H1 (cell line): Measurements from ENCODE around the gene MSI2. TPM values are rescaled to one million over a fixed set of nuclear protein-coding genes. Genes with fewer than 3 reads are reported as not detected.

ENCODE experiments used
- CTCF ChIA-PET: fragments of 300-600 bp; sonication (Branson Sonifier 250); formaldehyde crosslinking; loops from one replicate; lab custom pipeline; 2021; ENCODE audit not compliant: partially characterized antibody; lab: Charles Lee
- POLR2A ChIA-PET: fragments of 300-600 bp; sonication (Branson Sonifier 250); formaldehyde crosslinking; loops from one replicate; lab custom pipeline; 2021; ENCODE audit warnings: inconsistent platforms; ENCODE audit not compliant: partially characterized antibody; lab: Charles Lee
- DNase-seq, 2 experiments: peaks; one replicate each; pipeline versions ENCODE4 v3.0.0 to v3.0.0-alpha.2; 2010 to 2022; ENCODE audit warnings: low spot score in 2 of 2, low read depth in 1 of 2, mixed read lengths in 1 of 2
- FAIRE-seq: peaks from 2 replicates; lab custom pipeline; 2011; peaks lifted over from hg19 to GRCh38; lab: Jason Lieb, UNC
- H2AFZ ChIP-seq: 2 replicates; pipeline ENCODE4 v1.8.1; 2012; ENCODE audit warnings: low read length, inconsistent platforms
- H2AK5ac ChIP-seq: 2 replicates; pipeline ENCODE4 v1.6.1; 2013; ENCODE audit warnings: low read depth, low read length
- H2BK120ac ChIP-seq: replicated peaks from 2 replicates; pipeline ENCODE3; 2013; ENCODE audit warnings: low read depth, low read length, inconsistent platforms
- H2BK12ac ChIP-seq: 2 replicates; pipeline ENCODE4 v1.6.1; 2013; ENCODE audit warnings: low read depth, low read length
- H2BK15ac ChIP-seq: 2 replicates; pipeline ENCODE4 v1.6.1; 2013; ENCODE audit warnings: low read length
- H2BK20ac ChIP-seq: 2 replicates; pipeline ENCODE4 v1.6.1; 2013; ENCODE audit warnings: low read length
- H2BK5ac ChIP-seq: 2 replicates; pipeline ENCODE4 v1.6.1; 2013; ENCODE audit warnings: low read depth, low read length
- H3K14ac ChIP-seq: 2 replicates; pipeline ENCODE4 v1.6.1; 2013; ENCODE audit warnings: inconsistent platforms; ENCODE audit not compliant: insufficient read length
- H3K18ac ChIP-seq: 2 replicates; pipeline ENCODE4 v1.6.1; 2013; ENCODE audit warnings: low read length; ENCODE audit errors: extremely low read depth
- H3K23ac ChIP-seq: 2 replicates; pipeline ENCODE4 v1.6.1; 2013; ENCODE audit warnings: inconsistent platforms; ENCODE audit not compliant: insufficient read length
- H3K23me2 ChIP-seq: 2 replicates; pipeline ENCODE4 v1.6.1; 2013; ENCODE audit warnings: low read depth, low read length
- H3K27ac ChIP-seq: 2 replicates; pipeline ENCODE4 v1.6.1; 2011; ENCODE audit warnings: low read depth, low read length, inconsistent platforms
- H3K27me3 ChIP-seq, 4 experiments: replicated peaks in 1 of 4; 1 replicate in 1 of 4; 2 replicates in 3 of 4; pipeline versions ENCODE4 v1.6.1 to v1.8.1; 2011 to 2013; ENCODE audit warnings: low read length in 3 of 4, mild to moderate bottlenecking in 3 of 4, inconsistent platforms in 2 of 4, mixed read lengths in 2 of 4, moderate library complexity in 1 of 4; ENCODE audit not compliant: control insufficient read depth in 3 of 4, insufficient read depth in 3 of 4; ENCODE audit errors: extremely low read depth in 1 of 4
- H3K36me3 ChIP-seq, 4 experiments: 2 replicates each; pipeline versions ENCODE4 v1.6.1 to v1.8.1; 2011 to 2013; ENCODE audit warnings: mild to moderate bottlenecking in 4 of 4, low read length in 3 of 4, moderate library complexity in 2 of 4, control low read depth in 1 of 4, inconsistent platforms in 1 of 4; ENCODE audit not compliant: insufficient read depth in 4 of 4, control insufficient read depth in 2 of 4
- H3K4ac ChIP-seq: replicated peaks from 2 replicates; pipeline ENCODE3; 2013; ENCODE audit warnings: low read length, low read depth, mixed read lengths, inconsistent platforms; ENCODE audit not compliant: insufficient read length
- H3K4me1 ChIP-seq, 4 experiments: replicated peaks in 1 of 4; 1 replicate in 1 of 4; 2 replicates in 3 of 4; pipeline versions ENCODE4 v1.6.1 to v1.8.1; 2011 to 2013; ENCODE audit warnings: low read length in 3 of 4, inconsistent platforms in 2 of 4, mixed read lengths in 1 of 4; ENCODE audit not compliant: insufficient read depth in 4 of 4, control insufficient read depth in 3 of 4
- H3K4me2 ChIP-seq, 2 experiments: 2 replicates each; pipeline versions ENCODE4 v1.6.1 to v1.8.1; 2011 to 2013; ENCODE audit warnings: low read depth in 2 of 2, low read length in 2 of 2, control low read depth in 1 of 2, inconsistent platforms in 1 of 2, mild to moderate bottlenecking in 1 of 2; ENCODE audit not compliant: insufficient read depth in 1 of 2
- H3K4me3 ChIP-seq, 4 experiments: fragments of 200-600, 300-600 bp in 1 of 4; sonication (generic), shearing (Covaris generic), sonication (Bioruptor Twin) in 1 of 4; 2 replicates each; pipeline versions ENCODE4 v1.5.1 to v1.8.1; 2011 to 2016; ENCODE audit warnings: low read length in 4 of 4, low read depth in 3 of 4, control low read depth in 2 of 4, inconsistent platforms in 2 of 4, mild to moderate bottlenecking in 2 of 4, mixed read lengths in 1 of 4, moderate library complexity in 1 of 4; ENCODE audit not compliant: insufficient read depth in 2 of 4; ENCODE audit errors: extremely low read depth in 1 of 4
- H3K56ac ChIP-seq: replicated peaks from 2 replicates; pipeline ENCODE3; 2013; ENCODE audit warnings: low read depth, mild to moderate bottlenecking, mixed read lengths, low read length, inconsistent platforms; ENCODE audit not compliant: insufficient read length
- H3K79me1 ChIP-seq: 2 replicates; pipeline ENCODE4 v1.6.1; 2013; ENCODE audit warnings: low read depth, low read length, control low read depth
- H3K79me2 ChIP-seq, 2 experiments: 2 replicates each; pipeline versions ENCODE4 v1.6.1 to v1.8.1; 2012 to 2013; ENCODE audit warnings: low read length in 2 of 2, mild to moderate bottlenecking in 2 of 2, inconsistent platforms in 1 of 2; ENCODE audit not compliant: insufficient read depth in 2 of 2, control insufficient read depth in 1 of 2
- H3K9ac ChIP-seq, 4 experiments: replicated peaks in 1 of 4; 1 replicate in 1 of 4; 2 replicates in 3 of 4; pipeline versions ENCODE4 v1.6.1 to v1.8.1; 2011 to 2013; ENCODE audit warnings: low read depth in 3 of 4, low read length in 3 of 4, control low read depth in 2 of 4, mild to moderate bottlenecking in 2 of 4, moderate library complexity in 2 of 4, inconsistent platforms in 1 of 4; ENCODE audit errors: extremely low read depth in 1 of 4
- H3K9me3 ChIP-seq, 2 experiments: 2 replicates each; pipeline versions ENCODE4 v1.6.1 to v1.8.1; 2012 to 2013; ENCODE audit warnings: mild to moderate bottlenecking in 2 of 2, moderate library complexity in 2 of 2, control low read depth in 1 of 2, inconsistent platforms in 1 of 2, low read depth in 1 of 2, low read length in 1 of 2, mixed read lengths in 1 of 2; ENCODE audit not compliant: insufficient read depth in 2 of 2
- H4K20me1 ChIP-seq, 2 experiments: replicated peaks in 1 of 2; 2 replicates each; pipeline versions ENCODE3 to v1.8.1; 2011 to 2013; ENCODE audit warnings: inconsistent platforms in 2 of 2, low read length in 2 of 2, mild to moderate bottlenecking in 1 of 2; ENCODE audit not compliant: insufficient read depth in 2 of 2, control insufficient read depth in 1 of 2
- H4K5ac ChIP-seq: 2 replicates; pipeline ENCODE4 v1.6.1; 2013; ENCODE audit warnings: low read length, low read depth, mixed read lengths, inconsistent platforms; ENCODE audit not compliant: insufficient read length
- H4K8ac ChIP-seq: 2 replicates; pipeline ENCODE4 v1.8.0; 2013; ENCODE audit warnings: mild to moderate bottlenecking, moderate library complexity, low read length, inconsistent platforms; ENCODE audit not compliant: insufficient read depth; ENCODE audit errors: extremely low read depth
- H4K91ac ChIP-seq: replicated peaks from 2 replicates; pipeline ENCODE3; 2013; ENCODE audit warnings: low read length, mixed read lengths, inconsistent platforms; ENCODE audit not compliant: insufficient read length
- CHD2 ChIP-seq: IDR thresholded peaks from 2 replicates; pipeline ENCODE4 v1.6.1; 2012; ENCODE audit warnings: low read length, improper control_type of control experiment
- CTCF ChIP-seq, 3 experiments: IDR thresholded peaks; 1 replicate in 2 of 3; 2 replicates in 1 of 3; pipeline versions ENCODE4 v1.5.1 to v1.6.1; 2011; ENCODE audit warnings: low read length in 3 of 3, mild to moderate bottlenecking in 3 of 3, inconsistent platforms in 2 of 3, low read depth in 1 of 3, moderate library complexity in 1 of 3; ENCODE audit not compliant: insufficient read depth in 1 of 3; ENCODE audit errors: control extremely low read depth in 1 of 3
- GTF2F1 ChIP-seq: IDR thresholded peaks from 2 replicates; pipeline ENCODE4 v1.6.1; 2012; ENCODE audit warnings: low read depth, low read length, improper control_type of control experiment, borderline replicate concordance
- JUND ChIP-seq: IDR thresholded peaks from 2 replicates; pipeline ENCODE4 v1.6.1; 2011; ENCODE audit warnings: mild to moderate bottlenecking, improper control_type of control experiment, low read length
- MAFK ChIP-seq: IDR thresholded peaks from 2 replicates; pipeline ENCODE4 v1.6.1; 2012; ENCODE audit warnings: low read depth, mild to moderate bottlenecking, improper control_type of control experiment, low read length
- RAD21 ChIP-seq, 2 experiments: IDR thresholded peaks in 1 of 2; conservative IDR thresholded peaks in 1 of 2; 2 replicates each; pipeline ENCODE4 v1.6.1; 2011; ENCODE audit warnings: low read depth in 2 of 2, low read length in 2 of 2, improper control_type of control experiment in 1 of 2, inconsistent platforms in 1 of 2, mild to moderate bottlenecking in 1 of 2, moderate library complexity in 1 of 2
- RFX5 ChIP-seq: IDR thresholded peaks from 2 replicates; pipeline ENCODE4 v1.6.1; 2011; ENCODE audit warnings: low read depth, low read length, improper control_type of control experiment, borderline replicate concordance
- SP2 ChIP-seq: IDR thresholded peaks from 2 replicates; pipeline ENCODE4 v1.6.1; 2012; ENCODE audit warnings: mild to moderate bottlenecking, low read length, inconsistent platforms
- TAF1 ChIP-seq: IDR thresholded peaks from 2 replicates; pipeline ENCODE4 v1.6.1; 2011; ENCODE audit warnings: mild to moderate bottlenecking, low read depth, low read length
- TEAD4 ChIP-seq: IDR thresholded peaks from 2 replicates; pipeline ENCODE4 v1.6.1; 2012; ENCODE audit warnings: low read depth, low read length, inconsistent platforms, mixed read lengths
- ZNF274 ChIP-seq: IDR thresholded peaks from 2 replicates; pipeline ENCODE4 v1.7.0; 2012; ENCODE audit warnings: low read length, borderline replicate concordance; ENCODE audit errors: extremely low read depth
- WGBS, 2 experiments: shearing (Covaris generic) in 1 of 2; methylation state at CpG; one replicate each; pipeline versions ENCODE4 v1.1.6 to v1.1.7; 2013 to 2015; ENCODE audit warnings: low lambda C conversion rate in 2 of 2, mixed read lengths in 2 of 2, inconsistent platforms in 1 of 2, low coverage in 1 of 2, missing lambda C conversion rate in 1 of 2; ENCODE audit not compliant: insufficient replicate concordance in 2 of 2, insufficient coverage in 1 of 2, insufficient read length in 1 of 2; ENCODE audit errors: extremely low coverage in 1 of 2, missing lambda C conversion rate in 1 of 2; 5-methylcytosine and 5-hydroxymethylcytosine counted together
- polyA plus RNA-seq, 7 experiments: library from polyadenylated mRNA; depleted of rRNA in 3 of 7; stranded (reverse) in 5 of 7; unstranded in 2 of 7; fragments of >200 nt in 5 of 7; fragments of 200-250 nt in 2 of 7; gene quantifications; 1 replicate in 5 of 7; 2 replicates in 1 of 7; 4 replicates in 1 of 7; pipeline versions ENCODE4 v1.2.1 to v1.2.3, GENCODE V29; 2011 to 2013; ENCODE audit warnings: missing spikeins in 2 of 7, mixed read lengths in 2 of 7
- total RNA-seq: library from RNA; stranded (reverse); fragmentation: NEBNext Ultra II Directional; extraction: Animal tissue kit (Norgen Biotek cat#: 25700); gene quantifications from 2 replicates; pipeline ENCODE4 v1.2.1, GENCODE V29; 2021

The MSI2 gene
- total and polyA plus RNA-seq, 2 of the 8 experiments (the other 6 are each of a cell fraction or from before 2014, with no cell fraction given) = 36.7 to 80.6 TPM

GRCh38 chr17:57433452-57433851 is 177.1 kb downstream of the MSI2 start:
- WGBS, 2 experiments = 97% methylated on average over 10 of the region's 10 CpGs; no CpG with 5 or more reads in 1 of the 2 experiments
- FAIRE-seq = no peak
- no peak for DNase-seq
- TF ChIP-seq SP2 (no peak), RFX5 (no peak), RAD21 (IDR thresholded peaks at IDR 0.05 in 1 of 2, conservative IDR thresholded peaks at IDR 0.05 in 1 of 2; ENCODE audit: low read depth in 2 of 2, low read length in 2 of 2) (peak in 1 of 2 experiments; percentile 35; a peak in 1 of 4 replicates), TAF1 (no peak), ZNF274 (no peak), GTF2F1 (no peak), JUND (no peak), CTCF (IDR thresholded peaks at IDR 0.05; ENCODE audit: control extremely low read depth in 1 of 3, insufficient read depth in 1 of 3, low read depth in 1 of 3, low read length in 3 of 3) (peak in 1 of 3 experiments; percentile 29; a peak in 2 of 4 replicates), MAFK (no peak), CHD2 (no peak), TEAD4 (0 out of 2 replicates have a peak, but pooled peaks have one; percentile 15)

More at GRCh38 chr17:57433452-57433851, 177.1 kb downstream of the MSI2 start:
- Histone ChIP-seq H3K4me2 (no peak overlapping the region; a peak in 2 of 4 replicates), H2BK5ac (no peak overlapping the region), H3K79me1 (peaks cover 18% of the 10 kb centered on the region; the same call in 1 of the 2 replicates), H3K9ac (0 out of 7 replicates have a peak overlapping the region, but pooled peaks of 1 of the 4 experiments have one; percentile 20), H3K4me1 (peaks cover 2 to 11% (median 6%) of the 10 kb centered on the region in 4 experiments; a peak in 5 of 7 replicates), H3K4ac (no peak overlapping the region), H3K36me3 (no peaks in the 10 kb centered on the region), H4K5ac (no peak overlapping the region), H3K27ac (no peak overlapping the region), H3K9me3 (no peaks in the 10 kb centered on the region), H3K27me3 (no peaks in the 10 kb centered on the region), H3K4me3 (no peak overlapping the region), H3K56ac (no peak overlapping the region), H2BK15ac (no peak overlapping the region), H2AK5ac (no peak overlapping the region), H2BK20ac (no peak overlapping the region), H3K23me2 (no peaks in the 10 kb centered on the region; the same call in 1 of the 2 replicates), H4K20me1 (peaks cover 4 to 9% of the 10 kb centered on the region in 2 experiments), H3K18ac (no peak overlapping the region), H3K14ac (no peak overlapping the region), H4K8ac (no peak overlapping the region), H4K91ac (no peak overlapping the region), H3K79me2 (peaks cover 0 to 50% of the 10 kb centered on the region in 2 experiments; a peak in 3 of 4 replicates), H2AFZ (no peak overlapping the region), H2BK12ac (no peak overlapping the region), H3K23ac (no peak overlapping the region), H2BK120ac (no peak overlapping the region)
- CTCF ChIA-PET = interaction anchor here (1.0 to 1.4 kb wide), 3 partner anchors 9 to 196 kb away, joined by 3 to 5 read pairs (median 4); no protein-coding TSS in a partner anchor
- POLR2A ChIA-PET = no interaction called here
